ENCODE data around the gene SCFD2. TPM values are rescaled to one million over a fixed set of nuclear protein-coding genes. Genes with fewer than 3 reads are reported as not detected.
"Not testable (repeated sequence)": the region's sequence is repeated elsewhere in the genome, so short reads cannot be mapped to it uniquely, and the experiment has no call there.

The SCFD2 gene
- total RNA-seq, 1 experiment from 2014 or later = 8.1 TPM

DNA sequence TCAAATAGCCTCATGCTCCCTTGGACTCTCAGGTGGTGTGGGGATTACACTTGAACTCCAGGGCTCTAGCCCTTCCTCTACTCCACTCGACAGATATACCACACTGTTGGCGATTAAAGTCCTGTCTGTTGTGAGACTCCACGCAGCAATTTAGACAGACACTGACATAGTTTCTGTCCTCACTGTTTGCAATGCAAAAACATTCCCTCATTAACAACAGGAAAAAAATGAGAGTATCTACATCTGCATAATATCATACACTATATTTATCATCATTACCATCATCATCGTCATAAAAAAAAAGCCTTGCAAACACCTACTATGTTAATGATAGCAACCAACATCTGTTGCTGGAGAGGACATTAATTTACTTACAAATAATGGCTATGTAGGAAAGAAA, 371.3 kb downstream of the SCFD2 start:
- DNase-seq = no peak
- BruUV-seq (replicated peaks) = no TSS peak
- H3F3A ChIP-seq (ENCODE audit: insufficient read depth, low read depth) = no peaks in the 10 kb centered on the region
- no peaks in the 10 kb centered on the region for H3K9me3 ChIP-seq (ENCODE audit: insufficient read depth, low read depth)
- no peaks in the 10 kb centered on the region for H4K20me1 ChIP-seq (ENCODE audit: insufficient read depth)
- CTCF ChIA-PET = no interaction called here
- no peaks in the 10 kb centered on the region for H3K9me2 ChIP-seq (ENCODE audit: insufficient read depth)
- H2AFZ ChIP-seq = no peak overlapping the region
- TF ChIP-seq EZH2 (IDR thresholded peaks at IDR 0.05; ENCODE audit: low read depth) = no peak
- TF ChIP-seq, protein P1, sequence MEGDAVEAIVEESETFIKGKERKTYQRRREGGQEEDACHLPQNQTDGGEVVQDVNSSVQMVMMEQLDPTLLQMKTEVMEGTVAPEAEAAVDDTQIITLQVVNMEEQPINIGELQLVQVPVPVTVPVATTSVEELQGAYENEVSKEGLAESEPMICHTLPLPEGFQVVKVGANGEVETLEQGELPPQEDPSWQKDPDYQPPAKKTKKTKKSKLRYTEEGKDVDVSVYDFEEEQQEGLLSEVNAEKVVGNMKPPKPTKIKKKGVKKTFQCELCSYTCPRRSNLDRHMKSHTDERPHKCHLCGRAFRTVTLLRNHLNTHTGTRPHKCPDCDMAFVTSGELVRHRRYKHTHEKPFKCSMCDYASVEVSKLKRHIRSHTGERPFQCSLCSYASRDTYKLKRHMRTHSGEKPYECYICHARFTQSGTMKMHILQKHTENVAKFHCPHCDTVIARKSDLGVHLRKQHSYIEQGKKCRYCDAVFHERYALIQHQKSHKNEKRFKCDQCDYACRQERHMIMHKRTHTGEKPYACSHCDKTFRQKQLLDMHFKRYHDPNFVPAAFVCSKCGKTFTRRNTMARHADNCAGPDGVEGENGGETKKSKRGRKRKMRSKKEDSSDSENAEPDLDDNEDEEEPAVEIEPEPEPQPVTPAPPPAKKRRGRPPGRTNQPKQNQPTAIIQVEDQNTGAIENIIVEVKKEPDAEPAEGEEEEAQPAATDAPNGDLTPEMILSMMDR (conservative IDR thresholded peaks at IDR 0.05) = no peak
- H3K27ac ChIP-seq = no peak overlapping the region
- no peak overlapping the region for H3K4me3 ChIP-seq
- H3K27me3 ChIP-seq (ENCODE audit: insufficient read depth, low read depth) = no peaks in the 10 kb centered on the region
- no peaks in the 10 kb centered on the region for H3K79me2 ChIP-seq (ENCODE audit: low read depth)
- H3K4me2 ChIP-seq = no peak overlapping the region
- POLR2A ChIA-PET (ENCODE audit: unreplicated experiment) = no interaction called here
- intact Hi-C loops (cut with micrococcal nuclease; ENCODE audit: unreplicated experiment) = no loop called here
- no peaks in the 10 kb centered on the region for H3K4me1 ChIP-seq (replicated peaks; ENCODE audit: insufficient read depth)
- H3K36me3 ChIP-seq (ENCODE audit: low read depth) = no peaks in the 10 kb centered on the region

DNA sequence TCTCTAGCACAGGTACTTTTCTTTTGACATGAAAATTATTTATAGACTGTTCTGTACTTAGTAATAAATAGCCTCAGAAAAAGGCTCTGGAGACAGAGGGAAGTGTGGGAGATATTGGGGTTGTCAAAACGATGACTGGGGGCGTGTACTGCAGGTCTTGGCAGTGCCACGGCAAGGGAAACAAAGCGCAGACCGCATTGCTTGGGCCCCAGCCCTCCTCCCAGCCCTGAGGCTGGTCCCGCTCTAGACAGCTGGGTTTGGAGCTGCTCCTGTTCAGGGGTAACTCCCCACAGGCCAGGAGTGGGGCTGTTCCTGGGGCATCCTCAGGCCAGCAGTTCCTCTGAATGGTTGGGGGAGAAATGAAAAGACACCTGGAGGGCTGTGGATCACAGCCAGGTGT, 372.1 kb downstream of the SCFD2 start:
- Histone ChIP-seq H3K27ac (no peak overlapping the region), H3K4me3 (no peak overlapping the region), H3K9me3 (ENCODE audit: insufficient read depth, low read depth) (no peaks in the 10 kb centered on the region), H4K20me1 (ENCODE audit: insufficient read depth) (no peaks in the 10 kb centered on the region), H3K4me1 (replicated peaks; ENCODE audit: insufficient read depth) (no peaks in the 10 kb centered on the region), H3F3A (ENCODE audit: insufficient read depth, low read depth) (no peaks in the 10 kb centered on the region), H3K4me2 (no peak overlapping the region), H3K9me2 (ENCODE audit: insufficient read depth) (no peaks in the 10 kb centered on the region), H2AFZ (no peak overlapping the region), H3K79me2 (ENCODE audit: low read depth) (no peaks in the 10 kb centered on the region), H3K36me3 (ENCODE audit: low read depth) (no peaks in the 10 kb centered on the region), H3K27me3 (ENCODE audit: insufficient read depth, low read depth) (no peaks in the 10 kb centered on the region)
- CTCF ChIA-PET = no interaction called here
- POLR2A ChIA-PET (ENCODE audit: unreplicated experiment) = no interaction called here
- intact Hi-C loops (cut with micrococcal nuclease; ENCODE audit: unreplicated experiment) = no loop called here
- no peak for TF ChIP-seq EZH2 (IDR thresholded peaks at IDR 0.05; ENCODE audit: low read depth)
- TF ChIP-seq, protein P1 (conservative IDR thresholded peaks at IDR 0.05) = no peak
- BruUV-seq (replicated peaks) = no TSS peak
- no peak for DNase-seq

DNA sequence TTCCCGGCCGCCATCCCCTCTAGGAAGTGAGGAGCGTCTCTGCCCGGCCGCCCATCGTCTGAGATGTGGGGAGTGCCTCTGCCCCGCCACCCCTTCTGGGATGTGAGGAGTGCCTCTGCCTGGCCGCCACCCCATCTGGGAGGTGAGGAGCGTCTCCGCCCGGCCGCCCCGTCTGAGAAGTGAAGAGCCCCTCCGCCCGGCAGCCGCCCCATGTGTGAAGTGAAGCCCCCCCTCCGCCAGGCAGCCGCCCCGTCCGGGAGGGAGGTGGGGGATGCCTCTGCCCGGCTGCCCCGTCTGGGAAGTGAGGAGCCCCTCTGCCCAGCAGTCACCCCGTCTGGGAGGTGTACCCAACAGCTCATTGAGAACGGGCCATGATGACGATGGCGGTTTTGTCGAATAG, 373.3 kb downstream of the SCFD2 start:
- CTCF ChIA-PET; H3K27me3 ChIP-seq (ENCODE audit: insufficient read depth, low read depth); H2AFZ ChIP-seq; intact Hi-C loops (cut with micrococcal nuclease; ENCODE audit: unreplicated experiment); POLR2A ChIA-PET (ENCODE audit: unreplicated experiment); BruUV-seq (replicated peaks); H3F3A ChIP-seq (ENCODE audit: insufficient read depth, low read depth); H3K9me2 ChIP-seq (ENCODE audit: insufficient read depth); H3K79me2 ChIP-seq (ENCODE audit: low read depth); H3K9me3 ChIP-seq (ENCODE audit: insufficient read depth, low read depth); H4K20me1 ChIP-seq (ENCODE audit: insufficient read depth); H3K36me3 ChIP-seq (ENCODE audit: low read depth); H3K4me3 ChIP-seq; H3K4me1 ChIP-seq (replicated peaks; ENCODE audit: insufficient read depth); DNase-seq; H3K27ac ChIP-seq; H3K4me2 ChIP-seq: not testable (repeated sequence)

GRCh38 chr4:52991472-52991871, 374.4 kb downstream of the SCFD2 start:
- Histone ChIP-seq H3K36me3 (ENCODE audit: low read depth) (no peaks in the 10 kb centered on the region), H2AFZ (no peak overlapping the region), H3F3A (ENCODE audit: insufficient read depth, low read depth) (no peaks in the 10 kb centered on the region), H4K20me1 (ENCODE audit: insufficient read depth) (no peaks in the 10 kb centered on the region), H3K4me2 (no peak overlapping the region), H3K79me2 (ENCODE audit: low read depth) (no peaks in the 10 kb centered on the region), H3K27ac (no peak overlapping the region), H3K27me3 (ENCODE audit: insufficient read depth, low read depth) (no peaks in the 10 kb centered on the region), H3K9me2 (ENCODE audit: insufficient read depth) (no peaks in the 10 kb centered on the region), H3K9me3 (ENCODE audit: insufficient read depth, low read depth) (no peaks in the 10 kb centered on the region), H3K4me1 (replicated peaks; ENCODE audit: insufficient read depth) (no peaks in the 10 kb centered on the region), H3K4me3 (no peak overlapping the region)
- intact Hi-C loops (cut with micrococcal nuclease; ENCODE audit: unreplicated experiment) = no loop called here
- BruUV-seq (replicated peaks) = no TSS peak
- ChIA-PET CTCF (no interaction called here), POLR2A (ENCODE audit: unreplicated experiment) (no interaction called here)
- TF ChIP-seq, protein P1 (conservative IDR thresholded peaks at IDR 0.05) = no peak
- TF ChIP-seq EZH2 (IDR thresholded peaks at IDR 0.05; ENCODE audit: low read depth) = no peak
- no peak for DNase-seq

All from PC-9 (cell line).